ENCODE results near the gene DLGAP1. TPM values are rescaled to one million over a fixed set of nuclear protein-coding genes. Genes with fewer than 3 reads are reported as not detected.

DLGAP1 gene
- total RNA-seq, 4 donors from 2014 or later = 2.0 to 4.7 (median 2.1) TPM; not detected in 1

DNA sequence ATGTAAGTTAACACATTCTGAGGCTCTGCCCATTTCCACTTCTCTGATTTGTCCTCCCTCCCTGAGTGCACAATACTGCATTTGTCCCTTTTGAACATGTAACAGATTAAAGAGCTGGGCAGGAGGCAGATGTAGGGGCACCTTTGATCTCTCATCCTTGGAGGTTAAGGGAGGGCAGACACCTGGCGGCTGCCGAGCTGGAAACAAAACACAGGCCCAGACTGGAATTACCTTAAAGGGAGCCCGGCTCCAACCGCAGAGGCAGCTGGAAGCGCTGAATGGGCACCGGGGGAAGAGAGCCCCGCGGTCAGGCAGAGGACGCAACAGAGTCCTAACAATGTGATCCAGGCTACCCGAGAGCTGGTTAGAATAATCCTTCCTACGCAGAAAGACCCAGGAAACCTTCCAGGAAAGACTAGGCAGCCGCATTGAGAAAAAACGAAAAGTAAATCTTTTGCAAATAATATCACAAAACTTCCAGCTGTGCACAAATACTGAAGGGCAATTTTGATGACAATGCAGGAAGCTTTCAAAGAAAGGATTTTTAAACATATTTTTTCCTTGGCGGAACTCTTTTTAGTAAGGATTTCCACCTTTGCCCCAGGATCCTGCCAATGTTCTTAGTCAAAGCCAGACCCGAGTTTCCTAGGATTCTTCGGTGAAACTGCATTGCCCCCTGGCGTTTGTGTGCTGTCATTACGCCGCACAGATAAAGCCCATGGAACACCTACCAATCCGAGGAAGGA is 789.2 kb downstream of the DLGAP1 start:
- TF ChIP-seq POLR2A (IDR thresholded peaks at IDR 0.05) (no peak), CTCF (IDR thresholded peaks at IDR 0.05) (peak; percentile 84 to 99)
- Histone ChIP-seq H3K27ac (peak overlapping the region; percentile 61), H3K27me3 (no peaks in the 10 kb centered on the region), H3K9me3 (no peaks in the 10 kb centered on the region), H3K36me3 (no peaks in the 10 kb centered on the region), H3K4me1 (peaks cover 15% of the 10 kb centered on the region), H3K4me3 (peak overlapping the region; percentile 37)
- whole genome bisulfite sequencing = 10% methylated on average over 20 of the region's 20 CpGs
- peak; percentile 88 to 89 for DNase-seq (ENCODE audit: low spot score in 2 of 2)

DNA sequence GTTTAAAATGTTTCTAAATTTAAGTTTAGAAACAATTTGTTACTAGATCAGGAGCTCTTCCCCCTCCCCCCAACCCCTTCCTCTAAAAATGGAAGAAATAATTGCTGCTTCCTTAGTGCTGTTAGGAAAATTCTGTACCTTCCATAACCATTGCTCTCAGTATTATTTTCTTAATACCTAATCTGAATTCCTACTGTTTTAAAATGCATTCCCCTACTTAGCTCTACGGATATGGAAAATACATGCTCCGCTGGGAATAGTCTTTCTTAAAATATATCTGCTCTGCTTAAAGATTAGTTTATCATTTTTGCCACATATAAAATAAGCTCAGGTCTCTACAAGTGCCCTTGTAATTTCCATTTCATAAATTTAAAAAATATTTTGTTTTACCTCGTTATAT is 789.9 kb downstream of the DLGAP1 start:
- TF ChIP-seq EP300 (IDR thresholded peaks at IDR 0.05) (no peak), POLR2AphosphoS5 (IDR thresholded peaks at IDR 0.05) (no peak), CTCF (IDR thresholded peaks at IDR 0.05) (no peak), POLR2A (IDR thresholded peaks at IDR 0.05) (no peak)
- DNase-seq (ENCODE audit: low spot score in 2 of 2) = no peak
- peak overlapping the region; percentile 61 for H3K27ac ChIP-seq
- peaks cover 15% of the 10 kb centered on the region for H3K4me1 ChIP-seq
- no peak overlapping the region for H3K4me3 ChIP-seq
- H3K27me3 ChIP-seq = no peaks in the 10 kb centered on the region
- H3K36me3 ChIP-seq = no peaks in the 10 kb centered on the region
- WGBS = 81% methylated on average over 3 of the region's 3 CpGs
- no peaks in the 10 kb centered on the region for H3K9me3 ChIP-seq

DNA sequence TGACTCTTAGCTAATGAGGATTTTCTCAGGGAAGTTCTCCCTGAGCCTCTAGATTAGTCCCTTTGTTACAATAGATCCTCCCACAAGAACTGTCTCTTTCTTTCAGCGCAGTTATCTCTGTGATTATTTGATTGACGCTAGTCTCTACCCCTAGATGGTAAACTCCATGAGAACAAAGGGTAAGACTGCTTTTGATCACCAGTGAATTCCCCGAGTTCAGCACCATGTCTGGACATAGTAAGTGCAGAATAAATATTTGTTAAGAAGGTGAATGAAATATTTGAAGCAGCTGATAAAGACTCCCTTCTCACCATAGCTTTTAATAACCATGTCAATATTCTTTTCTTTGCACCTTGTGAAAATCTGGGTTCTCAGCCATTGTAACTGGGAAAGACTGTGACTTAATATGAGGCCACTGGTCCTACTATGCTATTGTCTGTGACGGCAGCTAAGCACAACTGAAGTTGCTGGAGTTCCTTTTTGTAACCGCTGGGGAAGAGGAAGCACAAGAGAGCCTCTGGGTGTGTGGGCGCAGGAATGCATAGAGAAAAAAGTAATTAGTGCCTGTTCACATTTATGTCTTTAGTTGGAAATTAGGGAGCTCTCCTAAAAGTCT is 790.4 kb downstream of the DLGAP1 start:
- H3K27ac ChIP-seq = no peak overlapping the region
- no peak overlapping the region for H3K4me3 ChIP-seq
- H3K27me3 ChIP-seq = no peaks in the 10 kb centered on the region
- TF ChIP-seq CTCF (IDR thresholded peaks at IDR 0.05) (no peak), POLR2AphosphoS5 (IDR thresholded peaks at IDR 0.05) (no peak), POLR2A (IDR thresholded peaks at IDR 0.05) (no peak), EP300 (IDR thresholded peaks at IDR 0.05) (no peak)
- WGBS = 62% methylated on average over 6 of the region's 6 CpGs
- no peaks in the 10 kb centered on the region for H3K9me3 ChIP-seq
- H3K4me1 ChIP-seq = peaks cover 15% of the 10 kb centered on the region
- no peaks in the 10 kb centered on the region for H3K36me3 ChIP-seq
- no peak for DNase-seq (ENCODE audit: low spot score in 2 of 2)

- TF ChIP-seq POLR2AphosphoS5 (IDR thresholded peaks at IDR 0.05) = no peak
- TF ChIP-seq EP300 (IDR thresholded peaks at IDR 0.05) = no peak
- H3K36me3 ChIP-seq = no peaks in the 10 kb centered on the region
- peaks cover 15% of the 10 kb centered on the region for H3K4me1 ChIP-seq
- no peak overlapping the region for H3K4me3 ChIP-seq
- DNase-seq (ENCODE audit: low spot score in 2 of 2) = no peak
- 80% methylated on average over 2 of the region's 2 CpGs for WGBS
- H3K27ac ChIP-seq = no peak overlapping the region
- no peaks in the 10 kb centered on the region for H3K9me3 ChIP-seq
- no peaks in the 10 kb centered on the region for H3K27me3 ChIP-seq
Measured at GRCh38 chr18:3663870-3664512, 791.1 kb downstream of the DLGAP1 start.

DNA sequence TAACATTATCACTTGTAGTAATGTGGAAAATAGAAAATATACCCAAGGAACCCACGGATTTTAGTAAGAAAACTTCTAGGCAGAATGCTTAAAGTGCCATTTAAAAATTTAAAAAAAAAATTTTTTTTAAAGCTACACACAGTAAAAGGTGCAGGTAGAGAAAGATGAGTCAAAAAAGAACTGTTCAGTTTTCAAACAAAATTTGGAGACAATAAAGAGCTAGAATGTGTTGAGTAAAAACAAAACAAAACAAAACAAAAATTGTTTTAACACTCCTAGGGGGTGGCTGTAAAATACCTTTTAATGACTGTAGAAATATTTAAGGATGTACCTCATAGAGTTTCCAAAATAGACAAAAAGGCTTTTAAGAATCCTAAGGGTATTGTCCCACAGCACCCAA is 793.1 kb downstream of the DLGAP1 start:
- TF ChIP-seq CTCF (IDR thresholded peaks at IDR 0.05) (no peak), POLR2A (IDR thresholded peaks at IDR 0.05) (no peak), EP300 (IDR thresholded peaks at IDR 0.05) (no peak), POLR2AphosphoS5 (IDR thresholded peaks at IDR 0.05) (no peak)
- Histone ChIP-seq H3K27me3 (no peaks in the 10 kb centered on the region), H3K36me3 (no peaks in the 10 kb centered on the region), H3K4me1 (peaks cover 15% of the 10 kb centered on the region), H3K4me3 (no peak overlapping the region), H3K27ac (no peak overlapping the region), H3K9me3 (no peaks in the 10 kb centered on the region)
- 80% methylated on average over 1 of the region's 1 CpG for WGBS
- no peak for DNase-seq (ENCODE audit: low spot score in 2 of 2)
